Neural progenitor cell (in vitro differentiated cells): ENCODE results near the gene ZNF506.

ENCODE experiments used
- CTCF ChIP-seq: fragments of 200-600 bp; sonication (generic); IDR thresholded peaks from 2 replicates; pipeline ENCODE4 v1.5.1; 2017; ENCODE audit warnings: antibody characterized with exemption, mild to moderate bottlenecking
- EZH2 ChIP-seq: fragments of 200-600 bp; sonication (generic); IDR thresholded peaks from 2 replicates; pipeline ENCODE4 v1.6.1; 2017; ENCODE audit warnings: antibody characterized with exemption, mild to moderate bottlenecking, moderate library complexity

DNA sequence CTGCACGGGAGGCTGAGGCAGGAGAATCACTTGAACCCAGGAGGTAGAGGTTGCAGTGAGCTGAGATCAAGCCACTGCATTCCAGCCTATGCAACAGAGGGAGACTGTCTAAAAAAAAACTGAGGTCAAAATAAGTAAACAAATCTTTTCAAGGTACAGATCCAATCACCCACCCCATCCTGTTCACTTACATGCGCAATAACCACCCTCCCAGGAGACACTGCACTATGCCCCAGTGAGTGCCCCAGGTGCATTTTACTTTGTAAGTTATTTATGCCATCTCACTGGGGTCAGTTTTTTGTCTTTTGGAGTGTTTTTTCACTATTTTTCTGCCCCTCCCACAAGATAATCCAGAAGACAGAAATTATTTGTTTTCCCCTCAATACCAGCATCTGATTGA lies 37.2 kb upstream of the ZNF506 start:
- TF ChIP-seq CTCF (no peak), EZH2 (no peak)
